IMR-90 (cell line): ENCODE results near the gene SSH2.
"Not testable (repeated sequence)": the region's sequence is repeated elsewhere in the genome, so short reads cannot be mapped to it uniquely, and the experiment has no call there.

Experiments
- CTCF ChIP-seq: conservative IDR thresholded peaks from 2 replicates; pipeline ENCODE4 v1.5.1; 2012; ENCODE audit warnings: mild to moderate bottlenecking, low read depth, low read length, improper control_type of control experiment
- FOS ChIP-seq: fragments of 150-350 bp; IDR thresholded peaks from 2 replicates; pipeline ENCODE4 v1.6.1; 2016; ENCODE audit warnings: low read depth, low read length
- MAFK ChIP-seq: IDR thresholded peaks from 2 replicates; pipeline ENCODE4 v1.6.1; 2012; ENCODE audit warnings: low read depth, low read length, improper control_type of control experiment
- NFE2L2 ChIP-seq: fragments of 150-350 bp; IDR thresholded peaks from 2 replicates; pipeline ENCODE4 v1.6.1; 2016; ENCODE audit warnings: low read depth, mild to moderate bottlenecking, low read length
- POLR2A ChIP-seq: IDR thresholded peaks from 2 replicates; pipeline ENCODE4 v1.6.1; 2012; ENCODE audit warnings: mild to moderate bottlenecking, low read depth, low read length
- RAD21 ChIP-seq: IDR thresholded peaks from 2 replicates; pipeline ENCODE4 v1.6.1; 2012; ENCODE audit warnings: low read length, improper control_type of control experiment
- RFX5 ChIP-seq: IDR thresholded peaks from 2 replicates; pipeline ENCODE4 v1.8.0; 2012; ENCODE audit warnings: low read depth, mild to moderate bottlenecking, low read length, moderate library complexity
- SMC3 ChIP-seq: fragments of 150-350 bp; IDR thresholded peaks from 2 replicates; pipeline ENCODE4 v1.6.1; 2016; ENCODE audit warnings: low read depth, mild to moderate bottlenecking, antibody characterized with exemption, low read length, moderate library complexity

- TF ChIP-seq CTCF, RFX5, POLR2A, SMC3, NFE2L2, MAFK, FOS, RAD21: not testable (repeated sequence)
These were observed 55.7 kb downstream of the SSH2 start for GRCh38 chr17:29874358-29874757.
